K562 (cell line): Measurements from ENCODE around the gene RAB3GAP1. TPM values are rescaled to one million over a fixed set of nuclear protein-coding genes. Genes with fewer than 3 reads are reported as not detected.

ENCODE experiments used
- ATAC-seq: fragments of 200-7000 bp; cut with Tn5 transposase; 3 replicates; pipeline ENCODE4 v1.9.1; 2020; ENCODE audit warnings: moderate library complexity
- BruUV-seq: library from RNA; stranded (reverse); fragments of 400-500 nt; replicated peaks from 2 replicates; lab custom pipeline; 2021; lab: Mats Ljungman, UMichigan
- CTCF ChIA-PET: fragments of 300-600 bp; formaldehyde crosslinking; extraction: SDS; loops from one replicate; lab custom pipeline; 2021; ENCODE audit warnings: low intra/inter-chr PET ratio; lab: Yijun Ruan, JAX
- POLR2A ChIA-PET: fragments of 300-600, 350-650 bp; sonication (Branson Sonifier 250); formaldehyde crosslinking; extraction: SDS; loops from one replicate; lab custom pipeline; 2021; ENCODE audit warnings: antibody characterized with exemption, inconsistent platforms; lab: Yijun Ruan, JAX
- DNase-seq, 4 experiments: peaks; one replicate each; pipeline versions ENCODE4 v3.0.0 to v3.0.0-alpha.2; 2011 to 2018; ENCODE audit warnings: low spot score in 3 of 4, mixed read lengths in 3 of 4; ENCODE audit errors: extremely low read depth in 1 of 4
- FAIRE-seq: peaks from 2 replicates; lab custom pipeline; 2011; peaks lifted over from hg19 to GRCh38; lab: Jason Lieb, UNC
- H2AFZ ChIP-seq: 2 replicates; pipeline ENCODE4 v1.6.0; 2011; ENCODE audit warnings: low read depth, low read length, control low read depth, inconsistent platforms
- H3K27ac ChIP-seq: fragments of 200-600 bp; 3 replicates; pipeline ENCODE4 v1.8.0; 2011; ENCODE audit warnings: low read depth, mild to moderate bottlenecking, control low read depth, inconsistent platforms, low read length, moderate library complexity, mixed read lengths; ENCODE audit errors: extremely low read depth
- H3K27me3 ChIP-seq, 2 experiments: fragments of 300-600 bp in 1 of 2; 2 replicates in 1 of 2; 3 replicates in 1 of 2; pipeline versions ENCODE4 v1.6.0 to v1.8.0; 2011; ENCODE audit warnings: inconsistent platforms in 2 of 2, low read length in 2 of 2, mild to moderate bottlenecking in 1 of 2, mixed read lengths in 1 of 2, moderate library complexity in 1 of 2; ENCODE audit not compliant: control insufficient read depth in 2 of 2, insufficient read depth in 2 of 2
- H3K36me3 ChIP-seq: fragments of 300-600 bp; 3 replicates; pipeline ENCODE4 v1.8.0; 2011; ENCODE audit warnings: mild to moderate bottlenecking, low read length, inconsistent platforms; ENCODE audit not compliant: control insufficient read depth, insufficient read depth
- H3K4me1 ChIP-seq, 2 experiments: fragments of 200-600 bp in 1 of 2; replicated peaks in 1 of 2; 2 replicates in 1 of 2; 3 replicates in 1 of 2; pipeline versions ENCODE4 v1.5.1 to v1.8.0; 2011; ENCODE audit warnings: inconsistent platforms in 2 of 2, low read length in 2 of 2, mild to moderate bottlenecking in 1 of 2, mixed read lengths in 1 of 2, moderate library complexity in 1 of 2; ENCODE audit not compliant: control insufficient read depth in 2 of 2, insufficient read depth in 2 of 2
- H3K4me2 ChIP-seq: 2 replicates; pipeline ENCODE4 v1.6.1; 2011; ENCODE audit warnings: low read length, control low read depth, inconsistent platforms, mixed read lengths; ENCODE audit not compliant: insufficient read depth
- H3K4me3 ChIP-seq: fragments of 200-600 bp; sonication (generic), shearing (Covaris generic); 2 replicates; pipeline ENCODE4 v1.5.1; 2016; ENCODE audit warnings: control low read depth, inconsistent platforms
- H3K79me2 ChIP-seq: fragments of 200-600 bp; 3 replicates; pipeline ENCODE4 v1.8.0; 2011; ENCODE audit warnings: low read length, inconsistent platforms; ENCODE audit not compliant: control insufficient read depth, insufficient read depth
- H3K9ac ChIP-seq, 2 experiments: 2 replicates each; pipeline versions ENCODE4 v1.6.0 to v1.6.1; 2011; ENCODE audit warnings: low read depth in 2 of 2, low read length in 2 of 2, control low read depth in 1 of 2, inconsistent platforms in 1 of 2, mild to moderate bottlenecking in 1 of 2, mixed read lengths in 1 of 2; ENCODE audit not compliant: insufficient read depth in 1 of 2
- H3K9me1 ChIP-seq: one replicate; pipeline ENCODE4 v1.6.0; 2011; ENCODE audit warnings: inconsistent platforms, mild to moderate bottlenecking, low read length, moderate library complexity; ENCODE audit not compliant: control insufficient read depth, insufficient read depth
- H3K9me3 ChIP-seq: replicated peaks from 2 replicates; pipeline ENCODE4 v1.5.1; 2011; ENCODE audit warnings: low read depth, low read length, inconsistent platforms; ENCODE audit not compliant: control insufficient read depth, insufficient read depth
- H4K20me1 ChIP-seq: replicated peaks from 2 replicates; pipeline ENCODE4 v1.6.1; 2011; ENCODE audit warnings: low read length, inconsistent platforms, mixed read lengths; ENCODE audit not compliant: control insufficient read depth, insufficient read depth
- CAMTA2 ChIP-seq: fragments of 250-450 bp; sonication (Bioruptor Pico); conservative IDR thresholded peaks from 2 replicates; pipeline ENCODE4 v1.5.1; 2022
- KLF6 ChIP-seq: fragments of 250-450 bp; sonication (Bioruptor Pico); IDR thresholded peaks from 2 replicates; pipeline ENCODE4 v1.4.0; 2020; ENCODE audit warnings: mild to moderate bottlenecking, moderate library complexity, borderline replicate concordance
- MEF2A ChIP-seq: IDR thresholded peaks from 2 replicates; pipeline ENCODE4 v1.6.1; 2011; ENCODE audit warnings: low read depth, mild to moderate bottlenecking, low read length, moderate library complexity; ENCODE audit not compliant: control insufficient read depth
- SNIP1 ChIP-seq: fragments of 450-650 bp; IDR thresholded peaks from 2 replicates; pipeline ENCODE4 v1.7.1; 2017; ENCODE audit warnings: low read depth, mild to moderate bottlenecking
- SPI1 ChIP-seq: IDR thresholded peaks from 2 replicates; pipeline ENCODE4 v1.6.1; 2011; ENCODE audit warnings: low read depth, low read length, control low read depth, borderline replicate concordance
- SRSF3 ChIP-seq: fragments of 200-400 bp; formaldehyde crosslinking; IDR thresholded peaks from 2 replicates; pipeline ENCODE4 v1.6.1; 2016; ENCODE audit warnings: mild to moderate bottlenecking, low read length, moderate library complexity; ENCODE audit not compliant: insufficient read depth
- XRCC4 ChIP-seq: IDR thresholded peaks from one replicate; pipeline ENCODE4 v1.6.1; 2011; ENCODE audit not compliant: insufficient read depth, insufficient read length; ENCODE audit errors: extremely low read depth
- YY1 ChIP-seq, 3 experiments: IDR thresholded peaks; 2 replicates each; pipeline ENCODE4 v1.6.1; 2011; ENCODE audit warnings: low read length in 2 of 3, mild to moderate bottlenecking in 2 of 3, moderate library complexity in 2 of 3, borderline replicate concordance in 1 of 3, control low read depth in 1 of 3, low read depth in 1 of 3; ENCODE audit not compliant: insufficient read depth in 3 of 3, insufficient replicate concordance in 2 of 3, control insufficient read depth in 1 of 3, insufficient read length in 1 of 3; ENCODE audit errors: extremely low read depth in 1 of 3
- ZFX ChIP-seq: sonication (generic); formaldehyde crosslinking; IDR thresholded peaks from 2 replicates; pipeline ENCODE4 v1.8.0; 2022; ENCODE audit warnings: mild to moderate bottlenecking, missing genetic modification reagents, moderate library complexity
- ZNF253 ChIP-seq: fragments of 250-450 bp; sonication (Bioruptor Pico); conservative IDR thresholded peaks from 2 replicates; pipeline ENCODE4 v1.6.1; 2021; ENCODE audit warnings: mild to moderate bottlenecking
- ZNF561 ChIP-seq: fragments of 450-650 bp; formaldehyde crosslinking; conservative IDR thresholded peaks from 2 replicates; pipeline ENCODE4 v1.4.0; 2020; ENCODE audit warnings: mild to moderate bottlenecking, moderate library complexity
- ZNF778 ChIP-seq: fragments of 450-650 bp; formaldehyde crosslinking; IDR thresholded peaks from 2 replicates; pipeline ENCODE4 v1.4.0; 2020; ENCODE audit warnings: mild to moderate bottlenecking, moderate library complexity
- in situ Hi-C: fragments of 300-500 bp; cut with MboI; formaldehyde crosslinking; loops from 4 replicates; pipeline ENCODE4 v1.15.0; 2018; ENCODE audit warnings: inconsistent platforms, mixed read lengths
- intact Hi-C: fragments of 100-400 bp; cut with micrococcal nuclease; formaldehyde crosslinking; loops from 2 replicates; pipeline ENCODE4 v1.14.2; 2022
- polyA plus RNA-seq, 8 experiments: library from polyadenylated mRNA; depleted of rRNA in 4 of 8; stranded (reverse) in 5 of 8; unstranded in 3 of 8; fragments of >200 nt; fragmentation: Nextera tagmentation in 2 of 8; fragmentation: Illumina TruSeq in 1 of 8; extraction: Ambion mirVana in 2 of 8; extraction: Trizol in 1 of 8; gene quantifications; 2 replicates each; pipeline versions ENCODE4 v1.2.1 to v1.2.3, GENCODE V29; 2011 to 2014; ENCODE audit warnings: inconsistent platforms in 1 of 8, missing spikeins in 1 of 8
- total RNA-seq, 7 experiments: library from RNA; depleted of rRNA in 6 of 7; stranded (reverse); fragments of >200 nt in 6 of 7; fragmentation: Illumina TruSeq in 2 of 7; extraction: Trizol in 2 of 7; gene quantifications; 2 replicates each; pipeline versions ENCODE4 v1.2.1 to v1.2.3, GENCODE V29; 2011 to 2021; ENCODE audit warnings: low replicate concordance in 1 of 7
- TF ChIP-seq, protein P1 (sequence below): fragments of 450-650 bp; formaldehyde crosslinking; IDR thresholded peaks from 2 replicates; pipeline ENCODE4 v1.4.0; 2020; ENCODE audit warnings: mild to moderate bottlenecking

Gene RAB3GAP1
- total and polyA plus RNA-seq, 9 of the 15 experiments (the other 6 are each of a cell fraction or from before 2014, with no cell fraction given) = 15.5 to 48.6 (median 33.0) TPM

GRCh38 chr2:135190799-135191198 is 138.7 kb downstream of the RAB3GAP1 start:
- no peak overlapping the region for H3K4me3 ChIP-seq
- no peaks in the 10 kb centered on the region for H3K9me1 ChIP-seq
- no peak overlapping the region for H3K9ac ChIP-seq
- H3K4me2 ChIP-seq = no peak overlapping the region
- no peak overlapping the region for H3K27ac ChIP-seq
- ChIA-PET POLR2A (no interaction called here), CTCF (interaction anchor here (0.6 kb wide), 1 partner anchor 52 kb away, joined by 4 read pairs; no protein-coding TSS in a partner anchor)
- FAIRE-seq (no peak), DNase-seq (no peak), ATAC-seq (no peak)
- 0 out of 2 replicates have a peak, but pooled peaks cover 3% of the 10 kb centered on the region for H3K9me3 ChIP-seq
- H3K79me2 ChIP-seq = no peaks in the 10 kb centered on the region
- no peaks in the 10 kb centered on the region for H4K20me1 ChIP-seq
- no peak for TF ChIP-seq SRSF3
- no peak for TF ChIP-seq ZNF561 (CRISPR knock-in tag)
- TF ChIP-seq XRCC4 = no peak
- TF ChIP-seq MEF2A = no peak
- TF ChIP-seq, protein P1, sequence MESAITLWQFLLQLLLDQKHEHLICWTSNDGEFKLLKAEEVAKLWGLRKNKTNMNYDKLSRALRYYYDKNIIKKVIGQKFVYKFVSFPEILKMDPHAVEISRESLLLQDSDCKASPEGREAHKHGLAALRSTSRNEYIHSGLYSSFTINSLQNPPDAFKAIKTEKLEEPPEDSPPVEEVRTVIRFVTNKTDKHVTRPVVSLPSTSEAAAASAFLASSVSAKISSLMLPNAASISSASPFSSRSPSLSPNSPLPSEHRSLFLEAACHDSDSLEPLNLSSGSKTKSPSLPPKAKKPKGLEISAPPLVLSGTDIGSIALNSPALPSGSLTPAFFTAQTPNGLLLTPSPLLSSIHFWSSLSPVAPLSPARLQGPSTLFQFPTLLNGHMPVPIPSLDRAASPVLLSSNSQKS (CRISPR knock-in tag) = no peak
- no peak for TF ChIP-seq CAMTA2
- no peak for TF ChIP-seq ZNF253
- TF ChIP-seq YY1 (IDR thresholded peaks at IDR 0.05; ENCODE audit: borderline replicate concordance in 1 of 3, control insufficient read depth in 1 of 3, extremely low read depth in 1 of 3, insufficient read depth in 3 of 3, insufficient read length in 1 of 3, insufficient replicate concordance in 2 of 3, low read depth in 1 of 3, low read length in 2 of 3) = no peak
- TF ChIP-seq KLF6 (CRISPR knock-in tag) = no peak
- TF ChIP-seq SPI1 = no peak
- no peak for TF ChIP-seq ZNF778
- TF ChIP-seq SNIP1 = no peak
- no peak for TF ChIP-seq ZFX (CRISPR knock-in tag)
- no peaks in the 10 kb centered on the region for H3K4me1 ChIP-seq
- intact Hi-C loops = no loop called here
- in situ Hi-C loops = no loop called here
- BruUV-seq = no TSS peak
- no peaks in the 10 kb centered on the region for H3K36me3 ChIP-seq
- H3K27me3 ChIP-seq = no peaks in the 10 kb centered on the region
- H2AFZ ChIP-seq = no peak overlapping the region
